ENCODE measurements around the gene SERPIND1.

DNA sequence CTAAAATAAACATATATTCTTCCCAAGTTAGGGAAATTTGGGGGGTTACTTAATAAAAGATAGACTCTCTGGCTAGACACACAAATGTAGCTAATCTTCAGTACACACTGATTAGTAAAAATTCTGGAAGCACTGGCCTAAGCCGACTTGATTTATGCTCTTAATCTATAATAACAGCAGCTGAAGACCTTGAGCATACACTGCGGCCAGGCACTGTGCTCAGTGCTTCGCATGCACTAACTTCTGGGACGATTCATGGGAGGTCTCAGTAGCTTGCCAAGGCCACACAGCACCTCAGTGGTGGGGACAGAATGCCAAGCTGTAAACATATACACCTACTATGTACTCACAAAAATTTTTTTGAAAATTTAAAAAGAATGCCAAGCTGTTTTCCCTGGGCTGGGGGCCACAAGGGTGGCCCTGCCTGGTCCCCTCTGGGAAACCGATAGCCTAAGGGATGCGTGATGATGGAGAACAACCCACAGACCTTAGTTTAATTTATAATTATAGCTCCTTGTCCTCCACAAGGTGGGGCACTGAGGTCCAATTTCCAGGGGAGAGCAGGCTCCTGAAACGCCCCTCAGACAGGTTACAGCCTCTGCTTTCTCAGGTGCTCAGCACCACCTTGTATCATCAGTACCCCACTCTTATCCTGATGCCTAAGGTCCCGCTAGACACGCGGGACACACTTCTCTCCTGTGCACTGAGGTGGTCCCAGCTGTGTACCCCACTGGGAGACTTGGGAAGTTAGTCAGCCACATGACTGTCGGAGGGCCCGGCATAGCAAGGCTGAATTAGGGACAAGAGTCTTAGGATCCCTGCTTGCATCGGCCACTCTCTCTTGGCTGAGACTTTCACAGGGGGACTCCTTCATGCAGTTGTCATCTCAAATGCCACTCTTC, 20.1 kb downstream of the SERPIND1 start:
- TF ChIP-seq ISL1 (CRISPR knock-in tag; IDR thresholded peaks at IDR 0.05) (no peak), RARB (CRISPR knock-in tag; IDR thresholded peaks at IDR 0.05) (no peak), TOX (CRISPR knock-in tag; IDR thresholded peaks at IDR 0.05; ENCODE audit: borderline replicate concordance) (no peak), TSHZ2 (CRISPR knock-in tag; IDR thresholded peaks at IDR 0.05) (no peak), GLIS3 (CRISPR knock-in tag; IDR thresholded peaks at IDR 0.05) (no peak), CSDC2 (CRISPR knock-in tag; IDR thresholded peaks at IDR 0.05) (no peak), POU6F1 (CRISPR knock-in tag; IDR thresholded peaks at IDR 0.05; ENCODE audit: borderline replicate concordance, low read depth) (no peak), ESRRG (CRISPR knock-in tag; IDR thresholded peaks at IDR 0.05) (no peak), OSR1 (CRISPR knock-in tag; IDR thresholded peaks at IDR 0.05) (no peak)
